Measurements from ENCODE around the gene CHIA. TPM values are rescaled to one million over a fixed set of nuclear protein-coding genes. Genes with fewer than 3 reads are reported as not detected.

Gene CHIA
- total and polyA plus RNA-seq, 2 of the 8 experiments (the other 6 are each of a cell fraction or from before 2014, with no cell fraction given), result not detected

DNA sequence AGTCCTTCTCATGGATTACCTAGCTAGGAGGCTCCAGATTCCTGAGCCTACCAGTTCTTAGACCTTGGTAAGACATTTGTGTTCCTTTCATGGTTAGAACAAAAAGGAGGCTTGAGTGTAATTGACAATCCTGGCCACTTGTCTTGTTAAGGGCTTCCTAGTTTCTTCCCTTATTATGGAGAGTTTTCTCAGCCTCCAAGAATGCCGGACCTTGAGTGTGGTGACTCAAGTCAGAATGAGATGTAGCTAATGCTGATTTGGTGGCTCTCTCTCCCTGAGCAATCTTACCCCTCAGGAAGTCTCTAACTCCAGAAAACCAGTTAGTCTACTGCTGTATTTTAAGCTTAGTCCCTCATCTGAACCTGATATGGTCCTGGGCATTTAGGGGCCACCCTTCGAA is 48.9 kb upstream of the CHIA start (continued):
- TF ChIP-seq, protein P1, sequence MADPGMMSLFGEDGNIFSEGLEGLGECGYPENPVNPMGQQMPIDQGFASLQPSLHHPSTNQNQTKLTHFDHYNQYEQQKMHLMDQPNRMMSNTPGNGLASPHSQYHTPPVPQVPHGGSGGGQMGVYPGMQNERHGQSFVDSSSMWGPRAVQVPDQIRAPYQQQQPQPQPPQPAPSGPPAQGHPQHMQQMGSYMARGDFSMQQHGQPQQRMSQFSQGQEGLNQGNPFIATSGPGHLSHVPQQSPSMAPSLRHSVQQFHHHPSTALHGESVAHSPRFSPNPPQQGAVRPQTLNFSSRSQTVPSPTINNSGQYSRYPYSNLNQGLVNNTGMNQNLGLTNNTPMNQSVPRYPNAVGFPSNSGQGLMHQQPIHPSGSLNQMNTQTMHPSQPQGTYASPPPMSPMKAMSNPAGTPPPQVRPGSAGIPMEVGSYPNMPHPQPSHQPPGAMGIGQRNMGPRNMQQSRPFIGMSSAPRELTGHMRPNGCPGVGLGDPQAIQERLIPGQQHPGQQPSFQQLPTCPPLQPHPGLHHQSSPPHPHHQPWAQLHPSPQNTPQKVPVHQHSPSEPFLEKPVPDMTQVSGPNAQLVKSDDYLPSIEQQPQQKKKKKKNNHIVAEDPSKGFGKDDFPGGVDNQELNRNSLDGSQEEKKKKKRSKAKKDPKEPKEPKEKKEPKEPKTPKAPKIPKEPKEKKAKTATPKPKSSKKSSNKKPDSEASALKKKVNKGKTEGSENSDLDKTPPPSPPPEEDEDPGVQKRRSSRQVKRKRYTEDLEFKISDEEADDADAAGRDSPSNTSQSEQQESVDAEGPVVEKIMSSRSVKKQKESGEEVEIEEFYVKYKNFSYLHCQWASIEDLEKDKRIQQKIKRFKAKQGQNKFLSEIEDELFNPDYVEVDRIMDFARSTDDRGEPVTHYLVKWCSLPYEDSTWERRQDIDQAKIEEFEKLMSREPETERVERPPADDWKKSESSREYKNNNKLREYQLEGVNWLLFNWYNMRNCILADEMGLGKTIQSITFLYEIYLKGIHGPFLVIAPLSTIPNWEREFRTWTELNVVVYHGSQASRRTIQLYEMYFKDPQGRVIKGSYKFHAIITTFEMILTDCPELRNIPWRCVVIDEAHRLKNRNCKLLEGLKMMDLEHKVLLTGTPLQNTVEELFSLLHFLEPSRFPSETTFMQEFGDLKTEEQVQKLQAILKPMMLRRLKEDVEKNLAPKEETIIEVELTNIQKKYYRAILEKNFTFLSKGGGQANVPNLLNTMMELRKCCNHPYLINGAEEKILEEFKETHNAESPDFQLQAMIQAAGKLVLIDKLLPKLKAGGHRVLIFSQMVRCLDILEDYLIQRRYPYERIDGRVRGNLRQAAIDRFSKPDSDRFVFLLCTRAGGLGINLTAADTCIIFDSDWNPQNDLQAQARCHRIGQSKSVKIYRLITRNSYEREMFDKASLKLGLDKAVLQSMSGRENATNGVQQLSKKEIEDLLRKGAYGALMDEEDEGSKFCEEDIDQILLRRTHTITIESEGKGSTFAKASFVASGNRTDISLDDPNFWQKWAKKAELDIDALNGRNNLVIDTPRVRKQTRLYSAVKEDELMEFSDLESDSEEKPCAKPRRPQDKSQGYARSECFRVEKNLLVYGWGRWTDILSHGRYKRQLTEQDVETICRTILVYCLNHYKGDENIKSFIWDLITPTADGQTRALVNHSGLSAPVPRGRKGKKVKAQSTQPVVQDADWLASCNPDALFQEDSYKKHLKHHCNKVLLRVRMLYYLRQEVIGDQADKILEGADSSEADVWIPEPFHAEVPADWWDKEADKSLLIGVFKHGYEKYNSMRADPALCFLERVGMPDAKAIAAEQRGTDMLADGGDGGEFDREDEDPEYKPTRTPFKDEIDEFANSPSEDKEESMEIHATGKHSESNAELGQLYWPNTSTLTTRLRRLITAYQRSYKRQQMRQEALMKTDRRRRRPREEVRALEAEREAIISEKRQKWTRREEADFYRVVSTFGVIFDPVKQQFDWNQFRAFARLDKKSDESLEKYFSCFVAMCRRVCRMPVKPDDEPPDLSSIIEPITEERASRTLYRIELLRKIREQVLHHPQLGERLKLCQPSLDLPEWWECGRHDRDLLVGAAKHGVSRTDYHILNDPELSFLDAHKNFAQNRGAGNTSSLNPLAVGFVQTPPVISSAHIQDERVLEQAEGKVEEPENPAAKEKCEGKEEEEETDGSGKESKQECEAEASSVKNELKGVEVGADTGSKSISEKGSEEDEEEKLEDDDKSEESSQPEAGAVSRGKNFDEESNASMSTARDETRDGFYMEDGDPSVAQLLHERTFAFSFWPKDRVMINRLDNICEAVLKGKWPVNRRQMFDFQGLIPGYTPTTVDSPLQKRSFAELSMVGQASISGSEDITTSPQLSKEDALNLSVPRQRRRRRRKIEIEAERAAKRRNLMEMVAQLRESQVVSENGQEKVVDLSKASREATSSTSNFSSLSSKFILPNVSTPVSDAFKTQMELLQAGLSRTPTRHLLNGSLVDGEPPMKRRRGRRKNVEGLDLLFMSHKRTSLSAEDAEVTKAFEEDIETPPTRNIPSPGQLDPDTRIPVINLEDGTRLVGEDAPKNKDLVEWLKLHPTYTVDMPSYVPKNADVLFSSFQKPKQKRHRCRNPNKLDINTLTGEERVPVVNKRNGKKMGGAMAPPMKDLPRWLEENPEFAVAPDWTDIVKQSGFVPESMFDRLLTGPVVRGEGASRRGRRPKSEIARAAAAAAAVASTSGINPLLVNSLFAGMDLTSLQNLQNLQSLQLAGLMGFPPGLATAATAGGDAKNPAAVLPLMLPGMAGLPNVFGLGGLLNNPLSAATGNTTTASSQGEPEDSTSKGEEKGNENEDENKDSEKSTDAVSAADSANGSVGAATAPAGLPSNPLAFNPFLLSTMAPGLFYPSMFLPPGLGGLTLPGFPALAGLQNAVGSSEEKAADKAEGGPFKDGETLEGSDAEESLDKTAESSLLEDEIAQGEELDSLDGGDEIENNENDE (IDR thresholded peaks at IDR 0.05; ENCODE audit: insufficient replicate concordance, low read length), result no peak
- TF ChIP-seq CBX5 (IDR thresholded peaks at IDR 0.05; ENCODE audit: low read depth, low read length), result no peak
- TF ChIP-seq SP1 (IDR thresholded peaks at IDR 0.05; ENCODE audit: low read depth, low read length), result no peak
- TF ChIP-seq USF2 (IDR thresholded peaks at IDR 0.05; ENCODE audit: low read length), result no peak
- no peak for TF ChIP-seq KDM4A (IDR thresholded peaks at IDR 0.05; ENCODE audit: low read depth, low read length, severe bottlenecking)
- TF ChIP-seq ATF3 (IDR thresholded peaks at IDR 0.05; ENCODE audit: insufficient read depth, low read depth, low read length), result no peak
- TF ChIP-seq ATF2 (IDR thresholded peaks at IDR 0.05; ENCODE audit: low read length), result no peak
- TF ChIP-seq NANOG (IDR thresholded peaks at IDR 0.05; ENCODE audit: insufficient read depth, low read depth, low read length, poor library complexity, severe bottlenecking), result no peak
